AG10803 (cell line): Measurements from ENCODE around the gene NID1.

Experiments
- DNase-seq: peaks from one replicate; pipeline ENCODE4 v3.0.0; 2010; ENCODE audit warnings: low read depth
- H3K4me3 ChIP-seq: 2 replicates; pipeline ENCODE4 v1.5.1; 2011; ENCODE audit warnings: mild to moderate bottlenecking, low read length, control low read depth
- CTCF ChIP-seq: conservative IDR thresholded peaks from 2 replicates; pipeline ENCODE4 v1.5.1; 2011; ENCODE audit warnings: mild to moderate bottlenecking, low read length, control low read depth, inconsistent platforms

The NID1 gene

GRCh38 chr1:236024641-236025040, 40.2 kb downstream of the NID1 start:
- no peak overlapping the region for H3K4me3 ChIP-seq
- no peak for TF ChIP-seq CTCF
- DNase-seq: no peak

GRCh38 chr1:236023926-236024565, 40.8 kb downstream of the NID1 start:
- no peak overlapping the region for H3K4me3 ChIP-seq
- TF ChIP-seq CTCF: no peak
- DNase-seq: no peak

GRCh38 chr1:236021424-236022135, 43.3 kb downstream of the NID1 start:
- peak; percentile 94 for DNase-seq
- no peak overlapping the region for H3K4me3 ChIP-seq
- TF ChIP-seq CTCF: peak; percentile 22

GRCh38 chr1:236020359-236021219, 44.3 kb downstream of the NID1 start:
- DNase-seq: peak; percentile 89
- TF ChIP-seq CTCF: no peak

GRCh38 chr1:236018885-236019453, 45.9 kb downstream of the NID1 start:
- H3K4me3 ChIP-seq: no peak overlapping the region
- DNase-seq: peak; percentile 96
- no peak for TF ChIP-seq CTCF

More at GRCh38 chr1:236020359-236021219, 44.3 kb downstream of the NID1 start:
- H3K4me3 ChIP-seq: no peak overlapping the region

- TF ChIP-seq CTCF: no peak
- DNase-seq: peak; percentile 32
Observed at GRCh38 chr1:236016782-236017400, 48.0 kb downstream of the NID1 start.

More at GRCh38 chr1:236016782-236017400, 48.0 kb downstream of the NID1 start:
- H3K4me3 ChIP-seq: no peak overlapping the region
